WTC11 (cell line): ENCODE results near the gene PUSL1. TPM values are rescaled to one million over a fixed set of nuclear protein-coding genes. Genes with fewer than 3 reads are reported as not detected.

ENCODE experiments used
- ATAC-seq: fragments of 200-7000 bp; cut with Tn5 transposase; 2 replicates; pipeline ENCODE4 v1.10.0; 2021; ENCODE audit warnings: mild to moderate bottlenecking, moderate library complexity
- CTCF ChIA-PET: fragments of 300-600 bp; sonication (Branson Sonifier 250); formaldehyde crosslinking; loops from one replicate; lab custom pipeline; 2021; ENCODE audit warnings: antibody characterized with exemption; lab: Charles Lee
- POLR2A ChIA-PET: fragments of 350-600 bp; sonication (Branson Sonifier 250); formaldehyde crosslinking; loops from one replicate; lab custom pipeline; 2021; ENCODE audit warnings: antibody characterized with exemption; lab: Charles Lee
- DNase-seq: peaks from one replicate; pipeline ENCODE4 v3.0.0; 2021; ENCODE audit warnings: low spot score
- H3K27ac Mint-ChIP-seq: 2 replicates; pipeline ENCODE4 v1.8.0; 2021; ENCODE audit warnings: mixed read lengths
- H3K27me3 Mint-ChIP-seq: 2 replicates; pipeline ENCODE4 v1.8.0; 2021; ENCODE audit warnings: low read depth, mild to moderate bottlenecking, moderate library complexity, mixed read lengths
- H3K36me3 Mint-ChIP-seq: 2 replicates; pipeline ENCODE4 v1.8.0; 2021; ENCODE audit warnings: mixed read lengths
- H3K4me1 Mint-ChIP-seq: 2 replicates; pipeline ENCODE4 v1.8.0; 2022; ENCODE audit warnings: mixed read lengths
- H3K4me3 Mint-ChIP-seq: 2 replicates; pipeline ENCODE4 v1.8.0; 2021; ENCODE audit warnings: mild to moderate bottlenecking, moderate library complexity, mixed read lengths
- H3K9me3 Mint-ChIP-seq: 2 replicates; pipeline ENCODE4 v1.8.0; 2021; ENCODE audit warnings: mixed read lengths
- AR ChIP-seq: fragments of 250-450 bp; sonication (Bioruptor Pico); IDR thresholded peaks from 2 replicates; pipeline ENCODE4 v1.9.0; 2021; ENCODE audit warnings: mild to moderate bottlenecking
- ARID4B ChIP-seq: sonication (generic); formaldehyde crosslinking; IDR thresholded peaks from 2 replicates; pipeline ENCODE4 v1.8.0; 2023; ENCODE audit warnings: missing genetic modification reagents, mild to moderate bottlenecking, borderline replicate concordance
- ATF3 ChIP-seq: sonication (generic); formaldehyde crosslinking; conservative IDR thresholded peaks from 2 replicates; pipeline ENCODE4 v1.8.1; 2022; ENCODE audit warnings: mild to moderate bottlenecking, missing genetic modification reagents
- E2F4 ChIP-seq: sonication (generic); formaldehyde crosslinking; IDR thresholded peaks from 2 replicates; pipeline ENCODE4 v1.8.1; 2022; ENCODE audit warnings: low read depth, mild to moderate bottlenecking, moderate library complexity, missing genetic modification reagents, borderline replicate concordance
- ESRRA ChIP-seq: sonication (generic); formaldehyde crosslinking; IDR thresholded peaks from 2 replicates; pipeline ENCODE4 v1.8.1; 2022; ENCODE audit warnings: mild to moderate bottlenecking, missing genetic modification reagents, borderline replicate concordance
- HMGXB4 ChIP-seq: sonication (generic); formaldehyde crosslinking; IDR thresholded peaks from 2 replicates; pipeline ENCODE4 v1.8.1; 2023; ENCODE audit warnings: mild to moderate bottlenecking, moderate library complexity, missing genetic modification reagents
- IRF1 ChIP-seq: sonication (generic); formaldehyde crosslinking; IDR thresholded peaks from 2 replicates; pipeline ENCODE4 v1.8.0; 2023; ENCODE audit warnings: missing genetic modification reagents
- SMAD3 ChIP-seq: sonication (generic); formaldehyde crosslinking; IDR thresholded peaks from 2 replicates; pipeline ENCODE4 v1.8.0; 2022; ENCODE audit warnings: missing genetic modification reagents, mild to moderate bottlenecking, borderline replicate concordance
- TEAD1 ChIP-seq: sonication (generic); formaldehyde crosslinking; IDR thresholded peaks from 2 replicates; pipeline ENCODE4 v1.8.0; 2022; ENCODE audit warnings: mild to moderate bottlenecking, missing genetic modification reagents
- TEAD4 ChIP-seq: sonication (generic); formaldehyde crosslinking; IDR thresholded peaks from 2 replicates; pipeline ENCODE4 v1.8.0; 2022; ENCODE audit warnings: mild to moderate bottlenecking, missing genetic modification reagents
- ZNF416 ChIP-seq: fragments of 250-450 bp; sonication (Bioruptor Pico); IDR thresholded peaks from 2 replicates; pipeline ENCODE4 v1.9.0; 2021; ENCODE audit warnings: mild to moderate bottlenecking, inconsistent platforms
- ZNF671 ChIP-seq: fragments of 250-450 bp; sonication (Bioruptor Pico); IDR thresholded peaks from 2 replicates; pipeline ENCODE4 v1.8.0; 2021; ENCODE audit warnings: mild to moderate bottlenecking
- total RNA-seq: library from RNA; stranded (reverse); gene quantifications from 3 replicates; pipeline ENCODE4 v1.2.3, GENCODE V29; 2021

The PUSL1 gene
- total RNA-seq, 1 experiment from 2014 or later, result 51.5 TPM

GRCh38 chr1:1285102-1285571, 23.3 kb upstream of the PUSL1 start:
- DNase-seq, result peak; percentile 18
- H3K27me3 Mint-ChIP-seq, result no peaks in the 10 kb centered on the region
- no peaks in the 10 kb centered on the region for H3K36me3 Mint-ChIP-seq
- H3K4me1 Mint-ChIP-seq, result no peaks in the 10 kb centered on the region
- 0 out of 2 replicates have a peak overlapping the region, but pooled peaks have one; percentile 36 for H3K27ac Mint-ChIP-seq
- H3K9me3 Mint-ChIP-seq, result no peaks in the 10 kb centered on the region
- ChIA-PET POLR2A (no interaction called here), CTCF (interaction anchor here (0.5 to 2.1 kb wide), 3 partner anchors 11 to 28 kb away, joined by 3 to 8 read pairs (median 5); partner anchors contain the start of gene UBE2J2)
- ATAC-seq, result peak; percentile 15; the same call in 1 of the 2 replicates
- H3K4me3 Mint-ChIP-seq, result no peak overlapping the region
- TF ChIP-seq SMAD3, result no peak
- TF ChIP-seq TEAD4 (CRISPR knock-in tag), result no peak
- TF ChIP-seq IRF1 (CRISPR knock-in tag), result no peak
- no peak for TF ChIP-seq ZNF416
- TF ChIP-seq AR (CRISPR knock-in tag), result no peak
- no peak for TF ChIP-seq ATF3 (CRISPR knock-in tag)
- no peak for TF ChIP-seq ESRRA (CRISPR knock-in tag)
- no peak for TF ChIP-seq HMGXB4 (CRISPR knock-in tag)
- TF ChIP-seq ARID4B (CRISPR knock-in tag), result no peak
- TF ChIP-seq ZNF671 (CRISPR knock-in tag), result no peak
- no peak for TF ChIP-seq TEAD1

- H3K36me3 Mint-ChIP-seq, result no peaks in the 10 kb centered on the region
- H3K4me1 Mint-ChIP-seq, result no peaks in the 10 kb centered on the region
- H3K9me3 Mint-ChIP-seq, result no peaks in the 10 kb centered on the region
- no peak overlapping the region for H3K4me3 Mint-ChIP-seq
- ATAC-seq (no peak), DNase-seq (peak; percentile 16)
- ChIA-PET POLR2A (no interaction called here), CTCF (interaction anchor here (0.5 to 1.4 kb wide), 2 partner anchors 14 to 29 kb away, joined by 3 to 5 read pairs; no protein-coding TSS in a partner anchor)
- 0 out of 2 replicates have a peak overlapping the region, but pooled peaks have one; percentile 36 for H3K27ac Mint-ChIP-seq
- H3K27me3 Mint-ChIP-seq, result no peaks in the 10 kb centered on the region
- no peak for TF ChIP-seq HMGXB4 (CRISPR knock-in tag)
- no peak for TF ChIP-seq E2F4 (CRISPR knock-in tag)
Observed at GRCh38 chr1:1285611-1286311, 22.6 kb upstream of the PUSL1 start.
